Stimulated activated CD8-positive, alpha-beta memory T cell treated with anti-CD3 and anti-CD28 coated beads, Interleukin-12 subunit alpha, Interleukin-12 subunit beta, amount 100 ng/mL, for 1 hour (primary cell): ENCODE measurements around the gene ZNF580.

Experiments used
- DNase-seq: peaks from one replicate; pipeline ENCODE4 v3.0.0-alpha.2; 2020; ENCODE audit warnings: low read depth

ZNF580 gene

DNA sequence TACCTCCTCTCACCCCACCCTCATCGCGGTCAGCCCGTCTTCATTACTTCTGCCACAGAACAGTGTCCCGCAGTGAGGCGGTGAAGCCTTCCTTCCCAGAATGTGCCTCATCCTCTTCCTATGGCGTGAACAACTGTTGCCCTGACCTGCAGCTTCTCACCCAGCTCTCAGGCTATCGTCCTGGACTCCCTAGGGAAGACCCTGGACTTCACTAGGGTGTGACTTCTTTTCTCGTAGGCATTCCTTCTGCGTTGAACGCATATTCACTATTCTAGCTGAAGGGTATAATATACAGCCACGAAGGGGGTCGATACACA is 34.4 kb upstream of the ZNF580 start:
- DNase-seq: no peak

DNA sequence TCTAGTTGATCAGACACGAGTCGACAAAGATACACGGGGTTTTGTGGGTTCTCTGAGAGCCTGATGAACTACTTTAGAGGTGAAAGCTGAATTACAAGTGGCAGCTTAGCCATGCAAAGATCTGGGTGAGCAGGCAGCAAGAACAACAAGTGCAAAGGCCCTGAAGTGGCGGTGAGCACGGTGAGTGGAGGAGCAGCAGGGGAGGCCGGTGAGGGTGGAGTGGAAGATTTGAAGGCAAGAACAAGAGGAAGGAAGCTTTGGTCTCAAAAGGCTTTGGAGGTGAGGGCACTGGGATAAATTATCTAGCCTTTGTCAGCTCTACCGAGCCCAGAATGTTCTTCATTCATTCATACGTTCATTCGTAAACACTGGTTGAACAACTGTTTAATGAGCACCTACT is 34.0 kb upstream of the ZNF580 start:
- no peak for DNase-seq

DNA sequence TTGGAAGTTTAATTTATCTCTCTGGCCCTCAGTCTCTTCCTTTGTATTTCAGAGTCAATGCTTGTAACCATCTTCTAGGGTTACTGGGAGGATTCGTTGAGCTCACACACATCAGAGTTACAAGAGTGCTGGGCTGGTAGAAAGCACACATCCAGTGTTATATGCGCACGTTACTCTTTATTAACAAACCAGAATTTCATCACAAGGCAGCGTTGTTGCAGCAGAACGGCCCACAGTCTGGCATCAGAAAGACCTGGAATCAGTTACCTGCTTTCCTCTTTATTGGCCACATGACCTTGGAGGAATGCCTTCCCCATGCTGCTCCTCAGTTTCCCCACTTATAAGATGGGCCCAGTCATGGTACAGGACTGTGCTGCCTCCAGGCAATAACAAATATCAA is 31.5 kb upstream of the ZNF580 start:
- DNase-seq: no peak

DNA sequence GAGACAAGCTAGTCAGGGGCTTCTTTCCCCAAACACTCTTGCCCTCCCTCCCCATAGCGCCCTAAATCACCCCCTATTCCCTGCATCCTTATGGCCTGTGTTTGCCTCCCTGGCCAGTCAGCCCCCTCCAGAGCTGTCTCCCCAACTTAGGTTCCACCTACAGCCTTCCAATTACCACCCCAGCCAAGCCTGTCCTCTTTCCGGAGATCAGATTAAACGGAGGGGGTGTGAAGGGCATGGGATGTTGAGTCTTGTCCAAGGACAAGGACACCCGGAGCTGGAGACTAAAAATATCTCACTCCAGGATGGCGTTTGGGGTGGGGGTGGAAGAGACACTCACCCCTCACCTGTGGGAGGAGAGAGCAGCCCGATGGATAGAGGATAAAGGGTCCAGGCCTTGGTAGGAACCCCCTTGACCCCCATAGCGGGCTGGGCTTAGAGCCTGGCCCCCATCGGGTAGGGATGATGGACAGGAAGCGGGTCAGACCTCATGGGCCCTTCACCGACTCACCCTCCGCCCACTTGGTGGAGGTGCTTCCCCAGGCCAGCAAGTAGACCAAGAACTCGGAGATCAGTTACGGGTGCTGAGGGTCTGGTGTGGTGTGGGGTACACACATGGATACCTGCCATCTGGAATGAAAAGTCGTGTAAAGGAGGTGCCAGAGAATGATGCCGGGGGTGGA is 29.4 kb upstream of the ZNF580 start:
- no peak for DNase-seq

DNA sequence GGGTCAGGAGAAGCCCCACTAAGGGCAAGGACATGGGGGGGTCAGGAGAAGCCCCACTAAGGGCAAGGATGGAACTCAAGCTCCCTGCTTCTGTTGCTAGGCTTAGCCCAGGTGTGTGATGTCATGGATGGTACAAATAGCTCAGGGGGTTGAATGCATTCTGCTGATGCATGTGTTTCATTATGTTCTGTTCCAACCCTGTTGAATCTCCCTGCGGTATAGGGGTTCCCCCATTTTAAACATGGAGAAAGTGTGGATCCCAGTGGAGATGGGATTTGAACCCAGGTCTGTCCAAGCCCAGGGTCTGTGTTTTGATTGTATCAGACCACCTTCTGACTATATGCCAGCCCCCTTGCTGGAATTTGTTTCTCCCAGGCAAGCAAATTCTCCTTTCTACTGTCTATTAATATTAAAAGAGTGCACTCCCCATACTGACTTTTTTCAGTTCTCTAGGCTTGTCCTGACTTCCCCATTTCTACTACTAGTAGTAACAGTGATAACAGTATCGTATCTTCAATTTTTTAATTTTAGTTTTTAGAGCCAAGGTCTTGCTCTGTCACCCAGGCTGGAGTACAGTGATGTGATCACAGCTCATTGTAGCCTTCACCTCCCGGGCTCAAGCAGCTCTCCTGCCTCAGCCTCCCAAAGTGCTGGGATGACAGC is 28.7 kb upstream of the ZNF580 start:
- no peak for DNase-seq

DNA sequence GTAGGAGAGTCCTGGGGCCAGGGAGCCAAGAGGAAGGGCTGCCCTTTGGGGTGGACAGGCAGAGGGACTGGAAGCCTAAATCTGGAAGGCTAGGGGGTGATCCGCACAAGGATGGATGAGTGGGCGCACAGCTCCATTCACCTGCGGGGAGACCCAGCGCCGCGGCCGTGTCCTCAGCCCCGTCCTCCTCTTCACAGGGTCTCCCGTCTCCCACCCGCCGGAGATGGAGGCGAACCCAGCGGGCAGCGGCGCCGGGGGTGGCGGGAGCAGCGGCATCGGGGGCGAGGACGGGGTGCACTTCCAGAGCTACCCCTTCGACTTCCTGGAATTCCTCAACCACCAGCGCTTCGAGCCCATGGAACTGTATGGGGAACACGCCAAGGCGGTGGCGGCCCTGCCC is 27.4 kb upstream of the ZNF580 start:
- DNase-seq: no peak

DNA sequence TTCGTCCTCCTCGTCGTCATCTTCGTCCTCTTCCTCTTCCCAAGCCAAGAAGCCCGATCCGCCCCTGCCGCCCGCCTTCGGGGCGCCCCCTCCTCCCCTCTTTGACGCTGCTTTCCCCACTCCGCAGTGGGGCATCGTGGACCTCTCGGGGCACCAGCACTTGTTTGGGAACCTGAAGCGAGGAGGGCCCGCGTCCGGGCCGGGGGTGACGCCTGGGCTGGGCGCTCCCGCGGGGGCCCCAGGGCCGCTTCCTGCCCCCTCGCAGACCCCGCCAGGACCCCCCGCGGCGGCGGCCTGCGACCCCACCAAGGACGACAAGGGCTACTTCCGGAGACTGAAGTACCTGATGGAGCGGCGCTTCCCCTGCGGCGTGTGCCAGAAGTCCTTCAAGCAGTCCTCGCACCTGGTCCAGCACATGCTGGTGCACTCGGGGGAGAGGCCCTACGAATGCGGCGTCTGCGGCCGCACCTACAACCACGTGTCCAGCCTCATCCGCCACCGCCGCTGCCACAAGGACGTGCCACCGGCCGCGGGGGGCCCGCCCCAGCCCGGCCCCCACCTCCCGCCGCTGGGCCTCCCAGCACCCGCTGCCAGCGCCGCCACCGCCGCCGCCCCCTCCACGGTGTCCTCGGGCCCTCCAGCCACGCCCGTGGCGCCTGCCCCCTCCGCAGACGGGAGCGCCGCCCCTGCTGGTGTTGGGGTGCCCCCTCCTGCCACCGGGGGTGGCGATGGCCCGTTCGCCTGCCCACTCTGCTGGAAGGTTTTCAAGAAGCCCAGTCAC is 26.7 kb upstream of the ZNF580 start:
- no peak for DNase-seq

DNA sequence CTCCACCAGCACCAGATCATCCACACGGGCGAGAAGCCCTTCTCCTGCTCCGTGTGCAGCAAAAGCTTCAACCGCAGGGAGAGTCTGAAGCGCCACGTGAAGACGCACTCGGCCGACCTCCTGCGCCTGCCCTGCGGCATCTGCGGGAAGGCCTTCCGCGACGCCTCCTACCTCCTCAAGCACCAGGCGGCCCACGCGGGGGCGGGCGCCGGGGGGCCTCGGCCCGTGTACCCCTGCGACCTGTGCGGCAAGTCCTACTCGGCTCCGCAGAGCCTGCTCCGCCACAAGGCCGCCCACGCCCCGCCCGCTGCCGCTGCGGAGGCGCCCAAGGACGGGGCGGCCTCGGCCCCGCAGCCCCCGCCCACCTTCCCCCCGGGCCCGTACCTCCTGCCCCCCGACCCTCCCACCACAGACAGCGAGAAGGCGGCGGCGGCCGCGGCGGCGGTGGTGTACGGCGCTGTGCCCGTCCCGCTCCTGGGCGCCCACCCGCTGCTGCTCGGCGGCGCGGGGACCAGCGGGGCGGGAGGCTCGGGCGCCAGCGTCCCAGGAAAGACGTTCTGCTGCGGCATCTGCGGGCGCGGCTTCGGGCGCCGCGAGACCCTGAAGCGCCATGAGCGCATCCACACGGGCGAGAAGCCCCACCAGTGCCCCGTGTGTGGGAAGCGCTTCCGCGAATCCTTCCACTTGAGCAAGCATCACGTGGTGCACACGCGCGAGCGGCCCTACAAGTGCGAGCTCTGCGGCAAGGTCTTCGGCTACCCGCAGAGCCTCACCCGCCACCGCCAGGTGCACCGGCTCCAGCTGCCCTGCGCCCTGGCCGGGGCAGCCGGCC is 25.9 kb upstream of the ZNF580 start:
- DNase-seq: no peak

DNA sequence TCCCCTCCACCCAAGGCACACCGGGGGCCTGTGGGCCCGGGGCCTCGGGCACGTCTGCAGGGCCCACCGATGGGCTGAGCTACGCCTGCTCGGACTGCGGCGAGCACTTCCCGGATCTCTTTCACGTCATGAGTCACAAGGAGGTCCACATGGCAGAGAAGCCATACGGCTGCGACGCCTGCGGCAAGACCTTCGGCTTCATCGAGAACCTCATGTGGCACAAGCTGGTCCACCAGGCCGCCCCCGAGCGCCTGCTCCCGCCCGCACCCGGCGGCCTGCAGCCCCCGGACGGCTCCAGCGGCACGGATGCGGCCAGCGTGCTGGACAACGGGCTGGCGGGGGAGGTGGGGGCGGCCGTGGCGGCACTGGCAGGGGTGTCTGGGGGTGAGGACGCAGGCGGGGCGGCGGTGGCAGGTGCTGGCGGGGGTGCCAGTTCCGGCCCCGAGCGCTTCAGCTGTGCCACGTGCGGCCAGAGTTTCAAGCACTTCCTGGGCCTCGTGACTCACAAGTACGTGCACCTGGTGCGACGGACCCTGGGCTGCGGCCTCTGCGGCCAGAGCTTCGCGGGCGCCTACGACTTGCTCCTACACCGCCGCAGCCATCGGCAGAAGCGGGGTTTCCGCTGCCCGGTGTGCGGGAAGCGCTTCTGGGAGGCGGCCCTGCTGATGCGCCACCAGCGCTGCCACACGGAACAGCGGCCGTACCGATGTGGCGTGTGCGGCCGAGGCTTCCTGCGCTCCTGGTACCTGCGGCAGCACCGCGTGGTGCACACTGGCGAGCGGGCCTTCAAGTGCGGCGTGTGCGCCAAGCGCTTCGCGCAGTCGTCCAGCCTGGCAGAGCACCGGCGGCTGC is 25.0 kb upstream of the ZNF580 start:
- DNase-seq: no peak

DNA sequence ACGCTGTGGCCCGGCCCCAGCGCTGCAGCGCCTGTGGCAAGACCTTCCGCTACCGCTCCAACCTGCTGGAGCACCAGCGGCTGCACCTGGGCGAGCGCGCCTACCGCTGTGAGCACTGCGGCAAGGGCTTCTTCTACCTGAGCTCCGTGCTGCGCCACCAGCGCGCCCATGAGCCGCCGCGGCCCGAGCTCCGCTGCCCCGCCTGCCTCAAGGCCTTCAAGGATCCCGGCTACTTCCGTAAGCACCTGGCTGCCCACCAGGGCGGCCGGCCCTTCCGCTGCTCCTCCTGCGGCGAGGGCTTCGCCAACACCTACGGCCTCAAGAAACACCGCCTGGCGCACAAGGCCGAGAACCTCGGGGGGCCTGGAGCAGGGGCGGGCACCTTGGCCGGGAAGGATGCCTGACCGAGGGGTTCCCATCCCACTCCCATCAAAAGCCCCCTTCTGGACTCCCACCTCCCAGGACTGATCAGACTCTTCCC is 24.4 kb upstream of the ZNF580 start:
- no peak for DNase-seq

DNA sequence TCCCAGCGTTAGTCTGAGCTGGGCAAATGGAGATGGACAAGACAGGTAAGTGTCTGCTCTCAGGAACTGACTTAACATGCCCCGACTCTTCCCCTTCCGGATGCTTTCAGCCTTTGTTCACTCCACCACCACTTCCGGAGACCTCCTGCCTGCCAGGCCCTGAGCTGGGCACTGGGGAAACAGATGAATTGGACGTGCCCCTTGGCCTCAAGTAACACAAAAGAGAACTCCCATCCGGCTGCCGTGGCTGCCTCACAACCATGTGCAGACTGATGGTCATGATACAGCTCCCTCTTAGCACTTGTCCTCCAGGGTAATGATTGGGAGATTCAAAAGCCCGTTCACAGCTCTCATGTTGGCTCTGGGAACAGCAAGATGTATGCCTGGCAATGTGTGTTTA is 23.4 kb upstream of the ZNF580 start:
- no peak for DNase-seq

DNA sequence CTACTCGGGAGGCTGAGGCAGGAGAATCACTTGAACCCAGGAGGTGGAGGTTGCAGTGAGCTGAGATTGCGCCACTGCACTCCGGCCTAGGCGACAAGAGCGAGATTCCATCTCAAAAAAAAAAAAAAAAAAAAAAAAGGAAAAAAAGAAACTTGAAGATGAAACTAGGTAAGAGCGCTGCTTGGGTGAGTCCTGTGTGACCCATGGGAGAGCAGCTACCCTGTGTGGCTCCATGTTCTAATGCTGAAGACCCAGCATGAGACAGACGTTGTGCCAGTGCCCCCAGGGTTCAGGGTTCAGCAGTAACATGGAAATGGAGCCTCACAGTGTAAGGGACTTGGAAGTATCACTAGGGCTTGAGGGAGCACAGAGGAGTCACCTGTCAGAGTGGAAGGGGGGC is 22.4 kb upstream of the ZNF580 start:
- DNase-seq: no peak

DNA sequence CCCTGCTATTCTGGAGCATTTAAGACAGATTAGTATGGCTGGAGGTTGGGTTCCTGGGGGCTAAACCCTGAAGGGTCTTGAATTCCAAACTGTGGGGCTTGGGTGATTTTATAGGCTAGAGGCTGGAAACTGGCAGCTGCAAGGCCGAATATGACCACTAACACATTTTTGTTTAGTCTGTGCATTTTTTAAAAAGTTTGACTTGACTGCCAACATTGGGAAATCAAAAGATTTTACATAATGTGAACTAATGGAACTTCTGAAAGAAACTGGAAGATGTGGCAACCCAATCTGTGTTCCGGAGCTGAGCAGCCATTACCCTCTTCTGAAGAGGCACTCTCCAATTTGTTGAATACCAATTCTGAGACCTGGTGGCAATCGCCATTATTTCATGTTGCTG is 21.5 kb upstream of the ZNF580 start:
- no peak for DNase-seq

DNA sequence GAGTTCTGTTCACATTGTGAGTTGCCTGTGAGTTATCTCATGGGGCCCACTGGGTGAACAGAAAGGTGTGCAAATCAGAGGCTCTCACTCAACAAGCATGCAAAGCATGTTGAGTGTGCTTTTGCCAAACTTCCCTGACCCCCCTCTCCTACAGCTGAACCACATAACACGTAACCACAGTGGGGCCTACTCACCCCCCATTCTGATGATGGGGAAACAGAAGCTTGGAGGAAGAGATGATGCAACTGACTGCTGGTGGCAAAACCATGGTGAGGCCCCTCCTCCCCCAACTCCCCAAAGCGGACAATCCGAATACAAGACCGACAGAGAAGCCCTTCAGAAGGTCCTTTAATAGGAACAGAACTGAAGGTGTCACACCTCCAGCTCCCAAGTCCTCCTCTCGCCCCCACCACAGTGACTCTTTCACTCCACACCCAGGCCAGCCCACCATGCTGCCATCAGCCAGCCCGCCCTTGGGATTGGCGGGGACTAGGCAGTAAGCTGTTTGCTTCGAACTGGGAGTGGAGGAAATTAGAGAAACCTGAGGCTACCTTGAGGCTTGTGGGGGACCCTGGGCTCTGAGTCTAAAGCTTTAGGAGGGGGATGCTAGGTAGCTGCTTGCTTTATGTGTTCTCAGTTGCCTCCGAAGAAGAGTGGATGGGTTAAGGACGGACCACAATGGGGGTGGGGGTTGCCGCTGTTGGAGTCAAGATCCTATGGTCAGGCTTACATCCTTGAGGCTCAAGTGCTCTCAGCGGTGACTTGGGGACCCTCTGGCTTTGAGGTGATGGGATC is 20.2 kb upstream of the ZNF580 start:
- no peak for DNase-seq

DNA sequence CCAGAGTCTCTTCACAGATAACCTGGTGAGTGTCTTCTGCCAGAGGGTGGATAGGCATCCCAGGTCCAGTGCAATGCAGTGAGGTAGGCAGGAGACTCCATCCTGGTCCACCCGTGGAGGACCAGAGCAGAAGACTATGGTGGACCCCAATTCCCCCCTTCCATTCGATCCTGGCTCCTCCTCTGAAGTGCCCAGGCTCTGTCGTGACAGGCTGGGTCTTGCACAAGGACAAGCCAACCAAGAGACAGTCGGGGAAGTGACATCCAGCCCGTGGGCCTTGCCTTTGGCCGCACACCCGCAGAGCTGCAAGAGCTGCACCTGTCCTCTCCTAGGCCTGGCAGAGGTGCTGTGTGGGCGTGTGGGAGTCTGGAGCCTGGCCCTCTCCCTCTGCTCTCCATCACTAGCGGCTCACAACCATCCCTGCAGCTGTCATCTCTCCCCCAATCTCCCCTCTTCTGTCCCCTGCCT is 19.6 kb upstream of the ZNF580 start:
- no peak for DNase-seq

DNA sequence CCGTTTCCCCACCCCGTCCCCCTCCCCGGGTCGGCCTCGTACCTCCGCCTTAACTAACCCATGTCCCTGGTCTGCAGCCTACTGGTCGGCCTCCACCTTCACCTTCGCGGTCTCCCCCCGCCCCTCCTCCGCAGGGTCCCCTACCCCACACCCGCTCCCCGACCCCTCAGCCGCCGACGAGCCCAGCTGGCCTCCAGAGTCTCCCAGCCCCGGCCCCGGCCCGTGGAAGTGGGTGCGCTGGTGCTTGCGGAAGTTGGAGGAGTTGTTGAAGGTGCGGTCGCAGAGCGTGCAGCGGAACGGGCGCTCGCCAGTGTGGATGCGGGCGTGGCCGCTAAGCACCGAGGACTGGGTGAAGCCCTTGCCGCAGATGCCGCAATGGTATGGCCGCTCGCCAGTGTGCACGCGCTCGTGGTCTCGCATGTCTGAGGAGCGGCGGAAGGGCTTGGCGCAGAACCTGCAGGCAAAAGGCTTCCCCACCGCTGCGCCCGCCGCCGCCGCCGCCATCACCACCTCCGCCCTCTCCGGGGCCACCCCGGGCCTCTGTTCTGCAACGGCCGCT is 19.1 kb upstream of the ZNF580 start:
- no peak for DNase-seq

DNA sequence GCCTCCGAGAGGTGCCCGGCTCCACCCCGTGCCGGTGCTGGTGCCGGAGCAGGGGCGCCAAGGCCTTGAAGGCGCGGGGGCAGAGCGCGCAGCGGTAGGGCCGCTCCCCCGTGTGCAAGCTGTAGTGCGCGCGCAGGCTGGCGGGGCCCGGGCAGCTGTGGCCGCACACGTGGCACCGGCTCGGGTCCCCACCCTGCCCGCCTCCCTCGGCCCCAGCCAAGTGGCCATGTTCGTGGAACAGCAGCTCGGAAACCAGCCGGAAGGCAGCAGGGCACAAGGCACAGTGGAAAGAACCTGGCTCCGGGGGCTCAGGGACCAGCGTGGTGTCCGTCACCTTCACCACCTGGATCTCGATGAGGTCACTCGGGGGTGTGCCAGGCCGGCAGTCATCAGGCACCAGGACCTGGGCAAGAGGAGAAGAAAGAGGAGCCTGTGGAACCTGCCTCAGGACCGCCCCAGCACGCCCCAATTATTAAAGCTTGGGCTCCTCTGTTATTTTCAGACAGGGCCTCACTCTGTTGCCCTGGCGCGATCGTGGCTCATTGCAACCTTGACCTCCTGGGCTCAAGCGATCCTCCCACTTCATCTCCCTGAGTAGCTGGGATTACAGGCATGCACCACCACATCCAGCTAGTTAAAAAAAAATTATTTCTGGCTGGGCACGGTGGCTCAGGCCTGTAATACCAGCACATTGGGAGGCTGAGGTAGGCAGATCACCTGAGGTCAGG is 18.4 kb upstream of the ZNF580 start:
- DNase-seq: no peak

DNA sequence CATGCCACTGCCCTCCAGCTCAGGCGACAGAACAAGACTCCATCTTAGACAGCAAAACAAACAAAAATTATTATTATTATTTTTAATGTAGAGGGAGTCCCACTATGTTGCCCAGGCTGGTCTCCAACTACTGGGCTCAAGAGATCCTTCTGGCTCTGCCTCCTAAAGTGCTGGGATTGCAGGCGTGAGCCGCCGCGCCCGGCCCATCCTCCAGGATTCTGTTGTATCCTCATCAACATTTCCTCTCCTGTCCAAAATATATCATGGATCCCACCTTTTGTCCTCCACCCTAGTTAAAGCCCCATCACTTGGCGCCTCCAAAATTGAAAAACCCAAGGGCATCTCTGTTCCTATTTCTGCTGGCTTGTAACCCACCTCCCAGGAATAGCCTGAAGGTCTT is 17.7 kb upstream of the ZNF580 start:
- DNase-seq: no peak

DNA sequence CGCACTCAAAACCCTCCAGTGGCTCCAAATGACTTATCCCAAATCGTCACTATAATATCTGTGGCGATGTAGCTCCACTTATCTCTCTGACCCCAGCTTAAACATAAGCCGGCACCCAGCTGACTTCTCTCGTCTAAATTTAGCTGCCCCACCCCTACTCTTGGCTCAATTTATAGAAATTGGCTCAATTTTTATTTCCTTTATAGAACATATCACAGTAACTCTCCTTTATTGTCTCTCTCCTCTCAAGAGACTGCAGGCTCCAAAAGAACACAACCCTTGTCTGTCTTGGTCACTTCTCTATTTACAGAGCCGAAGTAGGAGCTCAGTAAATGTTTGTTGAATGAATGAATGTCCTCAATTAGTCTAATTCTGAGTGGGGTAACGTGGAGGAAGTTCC is 17.2 kb upstream of the ZNF580 start:
- no peak for DNase-seq
